DMS 273 (cell line): ENCODE results near the gene CRIP2.

ENCODE experiments used
- DNase-seq: peaks from one replicate; lab custom pipeline; 2025; ENCODE audit not compliant: unreplicated experiment; lab: John Stamatoyannopoulos, UW

CRIP2 gene

GRCh38 chr14:105442834-105443233, 31.8 kb upstream of the CRIP2 start:
- no peak for DNase-seq

GRCh38 chr14:105444859-105445258, 29.8 kb upstream of the CRIP2 start:
- DNase-seq, result no peak

GRCh38 chr14:105445290-105445689, 29.3 kb upstream of the CRIP2 start:
- no peak for DNase-seq

- no peak for DNase-seq
Measured at GRCh38 chr14:105445901-105446845, 28.4 kb upstream of the CRIP2 start.

GRCh38 chr14:105446971-105447370, 27.6 kb upstream of the CRIP2 start:
- no peak for DNase-seq

- DNase-seq, result no peak
Measured at GRCh38 chr14:105447651-105448640, 26.7 kb upstream of the CRIP2 start.

- DNase-seq, result peak; percentile 80
Measured at GRCh38 chr14:105448706-105449111, 25.9 kb upstream of the CRIP2 start.

- no peak for DNase-seq
Measured at GRCh38 chr14:105449276-105450122, 25.1 kb upstream of the CRIP2 start.

GRCh38 chr14:105450123-105450505, 24.5 kb upstream of the CRIP2 start:
- DNase-seq, result no peak

- no peak for DNase-seq
Measured at GRCh38 chr14:105450864-105451720, 23.5 kb upstream of the CRIP2 start.

GRCh38 chr14:105452963-105453362, 21.7 kb upstream of the CRIP2 start:
- no peak for DNase-seq

- no peak for DNase-seq
Measured at GRCh38 chr14:105453847-105454246, 20.8 kb upstream of the CRIP2 start.

- DNase-seq, result no peak
Measured at GRCh38 chr14:105455086-105455640, 19.5 kb upstream of the CRIP2 start.

GRCh38 chr14:105455766-105456660, 18.6 kb upstream of the CRIP2 start:
- no peak for DNase-seq

GRCh38 chr14:105456736-105457617, 17.6 kb upstream of the CRIP2 start:
- DNase-seq, result no peak

GRCh38 chr14:105458010-105458409, 16.6 kb upstream of the CRIP2 start:
- DNase-seq, result no peak

GRCh38 chr14:105458571-105458970, 16.1 kb upstream of the CRIP2 start:
- no peak for DNase-seq
